Loucy (cell line): ENCODE measurements around the gene GRID2IP.

Experiments used
- CTCF ChIP-seq: fragments of 200-600 bp; sonication (generic); conservative IDR thresholded peaks from 2 replicates; pipeline ENCODE4 v1.5.1; 2014; ENCODE audit warnings: mild to moderate bottlenecking, antibody characterized with exemption, low read length
- EZH2phosphoT487 ChIP-seq: fragments of 200-600 bp; IDR thresholded peaks from 2 replicates; pipeline ENCODE4 v1.6.1; 2018; ENCODE audit warnings: antibody characterized with exemption, mild to moderate bottlenecking, moderate library complexity, borderline replicate concordance

- TF ChIP-seq CTCF: peak; percentile 81
- TF ChIP-seq EZH2phosphoT487: no peak
Observed at GRCh38 chr7:6516387-6516983, 34.8 kb downstream of the GRID2IP start.
